MG63 (cell line): ENCODE data around the gene SERPINB12. TPM values are rescaled to one million over a fixed set of nuclear protein-coding genes. Genes with fewer than 3 reads are reported as not detected.

Source experiments
- total RNA-seq: library from RNA; depleted of rRNA; stranded (reverse); fragments of >200 nt; shearing (Covaris generic); gene quantifications from 2 replicates; pipeline ENCODE4 v1.2.3, GENCODE V29; 2014; ENCODE audit warnings: low replicate concordance; rRNA removed

SERPINB12 gene
- total RNA-seq, 1 experiment from 2014 or later = not detected

Other genes starting within 250 kb of the SERPINB12 start
- 3.0 and 5.4 TPM in 2 replicates for gene BCL2, start 222.6 kb upstream of the SERPINB12 start, total RNA-seq
- 17.5 and 23.7 TPM in 2 replicates for gene KDSR, start 175.2 kb upstream of the SERPINB12 start, total RNA-seq
- gene VPS4B, start 119.9 kb upstream of the SERPINB12 start, total RNA-seq = 28.9 and 43.9 TPM in 2 replicates
- 37.8 and 43.9 TPM in 2 replicates for gene SERPINB5, start 65.4 kb upstream of the SERPINB12 start, total RNA-seq
- gene SERPINB13, start 45.0 kb downstream of the SERPINB12 start, total RNA-seq = not detected in 2 replicates
- gene SERPINB4, start 101.9 kb downstream of the SERPINB12 start, total RNA-seq = not detected in 2 replicates
- not detected in 2 replicates for gene SERPINB3, start 119.5 kb downstream of the SERPINB12 start, total RNA-seq
- not detected in 2 replicates for gene SERPINB11, start 160.6 kb downstream of the SERPINB12 start, total RNA-seq
- gene SERPINB7, start 233.0 kb downstream of the SERPINB12 start, total RNA-seq = 0.99 and 4.7 TPM in 2 replicates